HG03039 (cell line): ENCODE data around the gene SLC23A2.

Source experiments
- ATAC-seq: cut with Tn5 transposase; IDR thresholded peaks from one replicate; pipeline ENCODE4 v1.9.1; 2021; ENCODE audit warnings: mild to moderate bottlenecking, moderate library complexity; ENCODE audit not compliant: unreplicated experiment

Gene SLC23A2

DNA sequence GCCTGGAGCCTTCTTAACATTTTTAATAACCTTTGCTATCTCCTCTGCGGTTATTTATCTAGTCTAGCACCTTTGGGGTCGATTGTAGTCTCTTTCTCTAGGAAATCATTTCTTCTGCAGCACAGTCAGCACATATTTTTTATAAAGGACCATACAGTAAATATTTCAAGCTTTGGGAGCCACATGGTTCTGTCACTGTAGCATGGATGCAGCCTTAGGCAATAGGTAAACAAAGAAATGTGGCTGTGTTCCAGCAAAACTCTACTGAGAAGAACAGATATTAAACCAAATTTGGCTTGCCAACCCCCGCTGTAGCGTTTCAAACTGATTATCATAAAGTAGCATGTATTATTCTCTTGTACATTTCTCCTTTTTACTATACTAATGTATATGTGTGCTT, 95.7 kb downstream of the SLC23A2 start:
- no peak for ATAC-seq

DNA sequence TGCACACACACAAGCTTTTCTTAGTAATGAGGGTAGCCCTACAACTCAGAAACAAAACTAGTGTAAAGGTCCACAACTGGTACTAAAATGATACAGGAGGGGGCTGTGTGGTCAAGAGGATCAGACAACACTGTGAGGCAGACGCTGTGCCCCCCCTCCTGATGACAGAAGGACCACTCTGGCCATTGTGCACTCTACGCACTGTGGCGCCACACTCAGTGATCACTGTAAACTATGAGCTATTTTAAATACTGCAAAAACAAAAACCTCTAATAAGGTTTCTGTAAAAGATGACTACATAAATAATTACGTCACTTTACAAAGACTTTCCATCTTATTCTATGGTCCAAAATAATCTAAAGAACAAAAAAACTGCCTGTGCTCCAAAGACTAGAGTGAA, 96.1 kb downstream of the SLC23A2 start:
- ATAC-seq = no peak

DNA sequence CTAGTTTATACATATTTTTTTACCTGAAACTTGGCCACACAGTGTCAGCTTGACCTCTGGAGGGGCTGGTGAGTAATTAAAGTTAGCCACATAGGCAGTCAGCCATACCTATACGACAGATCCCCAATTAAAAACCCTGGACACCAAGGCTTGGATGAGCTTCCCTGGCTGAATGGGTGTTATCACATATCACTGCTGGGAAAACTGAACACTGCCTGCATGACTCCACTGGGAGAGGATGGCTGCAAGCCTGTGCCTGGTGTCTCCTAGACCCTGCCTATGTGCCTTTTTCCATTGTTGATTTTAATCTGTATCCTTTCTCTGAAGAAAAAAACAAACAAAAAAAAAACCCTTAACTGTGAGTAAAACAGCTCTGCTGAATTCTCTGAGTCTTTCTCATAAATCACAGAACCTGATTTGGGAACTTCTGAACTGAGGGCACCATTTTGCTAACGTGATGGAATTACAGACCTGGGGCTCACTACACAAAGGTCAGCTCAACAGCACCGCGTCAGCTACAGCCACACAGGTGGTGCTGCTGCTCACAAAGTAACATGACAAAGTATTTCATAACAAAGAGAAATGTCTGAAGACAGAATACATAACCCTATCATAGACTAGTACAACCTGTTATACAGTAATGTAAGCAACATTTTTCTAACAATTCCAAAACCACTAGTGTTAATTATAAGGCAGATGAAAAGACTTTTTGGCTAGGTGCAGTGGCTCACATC, 97.0 kb downstream of the SLC23A2 start:
- ATAC-seq = no peak

DNA sequence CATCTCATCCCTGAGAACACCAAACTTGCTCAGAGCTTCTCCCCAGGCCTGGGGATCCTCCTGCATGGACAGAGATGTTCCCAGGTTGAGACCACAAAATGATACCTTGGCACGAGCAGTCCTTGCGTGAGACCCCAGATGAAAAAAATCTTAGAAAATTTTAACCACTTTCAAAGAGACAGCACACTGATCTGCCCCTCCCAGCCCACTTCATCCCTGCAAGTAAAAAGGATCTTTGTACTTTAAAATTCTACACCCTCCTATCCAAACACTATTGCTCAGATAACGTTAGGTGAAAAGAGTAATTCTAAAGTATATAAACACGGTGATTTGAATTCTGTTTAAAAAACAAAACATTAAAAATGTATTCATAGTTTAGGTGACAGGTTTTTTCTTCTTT, 98.5 kb downstream of the SLC23A2 start:
- ATAC-seq = no peak

GRCh38 chr20:4901031-4901818, 100.1 kb downstream of the SLC23A2 start:
- no peak for ATAC-seq

DNA sequence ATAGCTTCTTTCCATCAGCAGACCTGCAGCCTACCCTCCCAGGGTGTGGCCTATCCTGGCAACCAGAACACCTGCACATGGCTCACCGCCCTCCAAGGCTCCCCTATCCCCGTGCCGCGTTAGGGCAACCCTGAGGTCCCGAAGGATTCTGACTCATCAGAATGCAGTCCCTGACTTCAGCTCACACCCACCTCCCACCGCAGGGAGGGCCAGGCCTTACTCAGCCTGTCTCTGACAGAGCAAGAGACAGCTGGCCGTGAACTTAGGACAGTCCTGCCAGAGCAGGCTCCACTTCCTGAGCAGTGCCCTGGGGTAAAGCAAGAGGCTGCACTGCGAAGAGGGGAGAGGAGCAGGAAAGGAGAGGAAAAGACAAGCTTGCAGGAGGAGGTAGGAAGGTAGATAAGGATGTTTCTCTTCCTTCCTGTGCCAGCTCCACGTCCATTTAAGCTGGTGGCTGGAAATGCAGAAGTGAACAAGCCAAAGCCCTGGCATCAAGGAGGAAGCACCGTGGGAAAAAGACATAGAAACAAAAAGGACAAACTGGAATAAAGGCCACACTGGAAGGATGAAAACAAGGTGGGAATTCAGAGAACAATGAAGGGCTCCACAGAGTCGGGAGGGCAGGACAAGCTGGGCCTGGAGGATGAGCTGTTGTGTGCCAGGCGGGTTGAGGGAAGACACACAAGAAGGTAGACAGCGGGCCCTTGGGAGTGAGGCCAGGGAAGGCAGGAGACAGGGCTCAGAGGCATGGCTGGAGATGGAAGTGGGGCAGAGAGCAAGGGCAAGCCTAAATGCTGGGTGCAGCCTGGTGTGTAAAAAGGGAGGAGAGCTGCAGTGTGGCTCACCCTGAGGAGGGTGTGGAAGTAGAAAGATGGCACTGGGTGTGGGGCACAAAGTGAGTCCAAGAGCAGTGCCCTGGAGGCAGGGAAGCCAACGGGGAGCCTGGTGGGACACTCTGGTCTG, 102.7 kb downstream of the SLC23A2 start:
- no peak for ATAC-seq

- no peak for ATAC-seq
These were observed 103.7 kb downstream of the SLC23A2 start for GRCh38 chr20:4897600-4897999.

DNA sequence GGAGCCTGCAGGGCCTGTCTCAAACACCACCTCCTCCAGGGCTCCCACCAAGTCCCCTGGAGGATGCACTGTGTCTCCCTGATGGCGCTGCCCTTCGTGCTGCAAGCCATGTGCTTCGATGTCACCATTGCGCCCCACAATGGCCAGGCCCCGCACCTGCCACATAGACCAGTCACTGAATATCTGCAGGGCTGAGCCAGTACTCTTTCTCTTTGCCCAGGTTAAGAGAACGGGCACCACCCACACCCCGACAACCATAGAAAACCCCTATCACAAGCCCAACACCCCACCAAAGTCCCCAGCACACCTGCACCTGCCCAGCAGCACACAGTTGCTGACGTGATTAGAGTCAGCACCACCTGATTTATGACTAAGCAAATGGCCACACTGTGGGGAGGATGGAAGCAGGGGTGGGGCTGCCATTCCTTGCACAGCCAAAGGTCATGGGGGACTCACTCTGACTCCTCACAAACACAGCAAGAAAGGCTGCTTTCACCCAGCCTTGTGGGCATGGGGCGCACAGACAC, 104.3 kb downstream of the SLC23A2 start:
- no peak for ATAC-seq

DNA sequence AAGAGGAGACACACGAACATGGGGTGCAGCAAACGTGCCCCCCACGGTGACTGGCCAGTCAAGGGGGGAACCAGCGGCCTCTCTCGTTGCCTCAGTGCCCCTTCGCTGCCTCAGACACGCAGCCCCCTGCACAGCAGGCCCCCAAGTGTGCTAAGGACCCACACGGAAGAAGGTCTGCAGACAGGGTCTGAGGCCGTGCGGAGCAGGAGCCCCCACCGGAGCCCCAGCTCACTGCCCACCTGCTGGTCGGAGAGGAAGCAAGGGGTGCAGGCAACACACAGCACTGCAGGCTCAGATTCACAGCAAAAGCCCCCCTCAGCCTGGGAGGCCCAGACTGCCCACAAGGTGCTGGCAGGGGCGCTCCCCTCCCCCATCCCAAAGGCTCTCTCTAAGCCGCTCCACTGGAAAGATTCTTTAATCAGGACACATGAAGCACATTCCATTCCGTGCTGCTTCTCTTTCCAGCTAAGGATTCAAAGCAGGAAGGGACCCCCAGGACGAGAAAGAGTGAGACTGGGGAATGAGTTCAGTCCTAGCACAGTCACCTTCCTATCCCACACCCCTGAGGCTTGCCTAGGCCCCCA, 105.1 kb downstream of the SLC23A2 start:
- ATAC-seq = no peak

DNA sequence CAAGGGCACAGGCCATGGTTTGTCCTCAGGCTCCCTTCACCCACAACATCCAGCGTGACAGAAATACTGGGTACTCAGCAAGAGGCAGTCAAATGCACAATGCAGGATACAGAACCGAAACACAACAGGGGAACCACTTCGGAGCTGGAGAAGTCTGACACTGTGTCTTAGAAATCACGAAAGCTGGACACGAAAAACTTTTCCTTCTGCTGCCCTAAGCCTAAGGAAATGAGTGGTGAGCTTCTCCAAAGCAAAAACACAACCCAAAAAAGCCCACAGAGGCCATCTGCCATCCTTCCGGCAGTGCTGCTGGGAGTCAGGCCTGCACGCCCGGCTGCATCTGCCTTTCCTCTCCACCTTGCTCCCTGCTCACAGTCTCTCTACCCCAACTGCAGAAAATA, 106.3 kb downstream of the SLC23A2 start:
- no peak for ATAC-seq

DNA sequence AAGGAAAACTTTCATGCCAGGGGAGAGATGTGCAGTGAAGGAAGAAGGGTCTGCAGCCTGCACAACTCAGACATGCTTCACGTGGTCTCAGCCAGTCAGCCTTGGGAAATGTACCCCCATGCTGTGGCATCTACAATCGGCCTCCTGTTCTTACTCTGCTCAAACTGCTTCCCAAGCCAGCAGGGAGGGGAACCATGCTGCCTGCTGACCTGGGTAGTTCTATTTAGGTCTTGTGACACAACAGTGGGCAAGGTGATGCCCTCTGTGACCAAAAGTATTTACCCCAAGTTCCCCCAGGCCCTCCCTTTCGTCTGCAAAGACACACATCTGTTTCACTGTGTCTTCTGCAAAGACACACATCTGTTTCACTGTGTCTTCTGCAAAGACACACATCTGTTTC, 106.9 kb downstream of the SLC23A2 start:
- no peak for ATAC-seq

DNA sequence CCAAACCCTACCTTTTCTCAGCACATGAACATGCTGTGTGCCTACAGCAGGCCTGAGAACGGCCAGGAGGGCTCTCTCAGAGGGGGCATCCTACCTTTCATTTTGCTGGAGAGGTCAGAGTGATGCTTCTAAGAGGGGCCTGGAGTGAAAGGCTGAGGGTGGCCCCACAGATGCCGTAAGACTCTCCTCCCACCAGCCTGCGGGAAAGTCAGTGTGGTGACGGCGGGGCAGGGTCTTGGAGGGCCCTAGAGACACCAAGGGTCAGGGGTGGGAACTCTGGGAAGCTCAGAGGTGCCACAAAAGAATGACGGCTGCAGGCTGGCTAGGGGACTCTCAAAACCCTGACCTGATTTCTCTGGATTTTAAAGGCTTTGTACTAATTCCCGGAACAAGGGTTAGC, 107.6 kb downstream of the SLC23A2 start:
- ATAC-seq = no peak

GRCh38 chr20:4891997-4892396, 109.3 kb downstream of the SLC23A2 start:
- no peak for ATAC-seq

- ATAC-seq = no peak
These were observed 110.0 kb downstream of the SLC23A2 start for GRCh38 chr20:4891190-4891763.

DNA sequence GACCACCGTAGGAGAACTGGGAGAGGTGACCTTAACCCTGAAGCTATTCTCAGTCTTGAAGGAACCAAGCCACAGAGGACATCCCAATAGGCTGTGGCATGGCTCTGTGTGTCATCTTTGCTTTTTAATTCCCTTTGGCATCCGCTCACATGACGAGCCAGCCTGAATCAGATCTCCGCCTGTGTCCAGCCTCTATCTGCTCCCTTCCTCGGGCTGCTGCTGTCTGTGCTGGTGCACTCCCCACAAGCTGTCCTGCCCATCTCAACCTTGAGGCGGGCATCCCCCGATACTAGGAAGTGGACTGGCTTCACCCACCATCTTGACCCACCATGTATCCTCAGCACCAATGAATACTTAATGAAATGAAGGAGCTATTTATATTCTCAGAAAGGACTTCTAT, 111.9 kb downstream of the SLC23A2 start:
- no peak for ATAC-seq

- ATAC-seq = no peak
These were observed 113.7 kb downstream of the SLC23A2 start for GRCh38 chr20:4887586-4887985.

DNA sequence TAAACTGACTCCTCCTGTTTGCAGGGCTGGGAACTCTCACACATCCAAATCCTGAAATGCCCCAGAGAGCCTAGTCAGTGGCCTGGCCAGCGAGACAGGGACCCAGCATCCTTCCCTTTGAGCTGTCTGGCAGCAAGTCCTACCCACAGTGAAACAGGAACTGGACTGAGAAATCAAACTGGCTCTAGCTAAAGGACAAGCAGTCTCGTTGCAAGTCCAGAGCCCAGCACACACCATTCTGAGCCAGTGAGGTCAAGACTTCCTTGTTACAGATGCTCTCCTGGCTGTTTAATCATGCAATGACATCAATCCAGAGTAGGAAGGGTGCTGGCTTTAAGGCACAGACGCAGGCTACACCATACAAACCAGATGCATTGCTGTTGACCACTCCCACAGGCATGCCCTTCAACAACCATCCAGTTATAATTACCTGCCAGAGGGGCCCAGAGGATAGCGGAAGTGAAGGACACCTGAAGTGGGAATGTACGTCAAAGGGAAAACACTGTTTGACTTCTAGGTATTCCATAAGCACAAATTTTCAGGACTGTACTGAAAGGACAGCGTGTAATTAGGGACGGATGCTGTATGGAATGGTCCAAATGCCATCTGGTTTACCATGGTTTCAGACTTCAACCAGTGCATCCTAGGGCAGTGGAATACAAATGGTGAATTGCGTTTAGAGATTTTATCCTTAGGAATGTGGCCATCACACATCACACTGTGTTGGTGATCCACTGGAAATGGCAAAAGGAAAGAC, 114.4 kb downstream of the SLC23A2 start:
- ATAC-seq = no peak

DNA sequence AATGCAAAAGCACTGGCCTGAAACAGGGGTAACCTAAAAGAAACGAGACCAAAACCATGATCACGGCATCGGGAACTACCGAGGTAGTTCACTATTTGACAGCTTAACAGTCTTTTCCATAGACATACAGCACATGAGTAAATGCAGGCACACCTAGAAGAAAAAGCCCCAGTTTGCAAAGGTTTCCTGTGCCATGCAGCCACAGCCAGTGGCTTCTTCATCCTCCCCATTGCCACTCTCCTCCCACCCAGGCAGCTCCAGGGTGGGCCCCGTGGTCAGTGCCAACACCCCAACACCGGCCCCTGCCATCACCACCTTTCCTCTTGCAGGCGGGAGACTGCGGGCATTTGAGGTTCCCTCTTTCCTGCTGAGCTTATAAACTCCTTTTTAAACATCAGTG, 115.4 kb downstream of the SLC23A2 start:
- ATAC-seq = no peak

- no peak for ATAC-seq
These were observed 117.8 kb downstream of the SLC23A2 start for GRCh38 chr20:4883546-4883945.

GRCh38 chr20:4883051-4883450, 118.3 kb downstream of the SLC23A2 start:
- no peak for ATAC-seq
